CD4-positive, alpha-beta T cell treated with Interferon gamma for 1 hour (primary cell): Measurements from ENCODE around the gene HAAO.
A peak's percentile ranks its signal among the peaks of the same experiment; 100 is the strongest.

ENCODE experiments used
- DNase-seq: peaks from one replicate; pipeline ENCODE4 v3.0.0-alpha.2; 2020

HAAO gene

DNA sequence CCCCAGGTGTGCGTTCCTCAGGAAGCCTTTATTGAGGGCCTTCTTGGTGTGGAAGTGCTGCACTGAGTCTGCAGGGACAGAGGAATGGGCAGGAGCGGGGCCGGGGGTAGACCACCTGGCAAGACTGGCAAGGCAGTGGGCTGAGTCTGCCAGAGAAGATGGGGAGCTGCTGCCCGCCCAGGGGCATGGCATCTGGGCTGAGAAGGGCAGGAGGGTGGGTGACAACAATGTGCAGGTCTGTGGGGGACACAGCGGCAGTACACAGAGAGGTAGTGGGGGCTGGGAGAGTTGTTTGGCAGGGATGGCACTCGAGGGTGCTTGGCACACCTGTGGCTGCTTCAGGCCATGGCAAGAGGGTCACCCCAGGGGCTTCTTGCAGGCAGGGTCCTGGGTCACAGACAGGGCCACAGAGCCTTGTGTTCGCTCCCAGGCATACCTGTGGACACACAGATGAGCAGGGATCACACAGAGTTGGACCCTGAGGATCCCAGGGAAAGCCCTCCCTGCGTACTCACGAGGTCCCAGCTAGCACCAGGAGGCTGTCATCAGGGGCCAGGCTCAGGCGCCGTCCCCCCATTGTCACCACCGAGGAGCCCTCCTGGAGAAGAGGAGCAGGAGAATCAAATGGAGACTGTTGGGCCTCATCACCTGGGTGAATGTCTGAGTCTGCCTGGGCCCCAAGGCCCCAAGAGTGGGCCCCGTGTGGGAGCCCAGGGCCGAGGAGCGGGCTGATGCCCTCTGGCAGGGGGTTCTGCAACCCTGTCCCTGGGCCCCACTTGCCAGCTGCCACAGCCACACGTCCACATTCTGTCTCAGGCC is 25.1 kb downstream of the HAAO start:
- DNase-seq: no peak

DNA sequence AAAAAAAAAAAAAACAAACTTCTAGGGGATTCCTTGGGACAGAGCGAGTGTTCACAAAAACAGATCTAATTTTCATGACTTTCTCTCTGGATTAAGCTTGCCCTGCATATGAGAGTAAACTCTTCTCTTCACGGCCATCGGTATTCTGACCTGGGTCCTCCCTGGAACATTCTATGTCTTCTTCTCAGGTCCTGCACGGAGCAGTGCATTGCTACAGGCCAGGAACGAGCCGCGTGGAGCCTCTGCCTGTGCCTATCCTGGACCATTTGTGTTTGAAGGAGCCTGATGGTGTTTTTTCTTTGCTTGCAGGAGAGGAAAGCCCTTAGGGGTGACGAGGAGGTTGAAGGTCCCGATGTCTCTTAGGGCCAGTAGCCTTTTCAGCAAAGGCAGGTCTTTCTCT is 26.7 kb downstream of the HAAO start:
- no peak for DNase-seq

DNA sequence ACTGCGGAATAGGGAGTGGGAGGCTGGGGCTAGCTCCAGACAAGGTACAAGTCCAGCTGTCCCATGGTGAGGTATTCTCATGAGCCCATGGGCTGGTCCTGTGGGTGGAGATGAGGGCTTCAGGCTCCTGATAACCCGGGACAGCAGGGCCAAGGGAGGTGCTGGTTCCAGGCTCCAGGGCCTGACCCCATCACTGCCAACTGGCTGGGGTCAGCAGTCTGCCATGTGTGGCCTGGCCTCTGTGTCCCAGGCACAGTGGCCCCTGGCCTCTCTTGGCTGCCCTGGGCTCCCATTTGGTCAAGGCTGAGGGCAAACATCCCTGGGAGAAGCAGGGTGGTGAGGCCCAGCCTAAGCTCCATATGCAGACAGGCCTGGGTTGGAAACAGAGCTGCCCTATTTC is 27.5 kb downstream of the HAAO start:
- DNase-seq: no peak

DNA sequence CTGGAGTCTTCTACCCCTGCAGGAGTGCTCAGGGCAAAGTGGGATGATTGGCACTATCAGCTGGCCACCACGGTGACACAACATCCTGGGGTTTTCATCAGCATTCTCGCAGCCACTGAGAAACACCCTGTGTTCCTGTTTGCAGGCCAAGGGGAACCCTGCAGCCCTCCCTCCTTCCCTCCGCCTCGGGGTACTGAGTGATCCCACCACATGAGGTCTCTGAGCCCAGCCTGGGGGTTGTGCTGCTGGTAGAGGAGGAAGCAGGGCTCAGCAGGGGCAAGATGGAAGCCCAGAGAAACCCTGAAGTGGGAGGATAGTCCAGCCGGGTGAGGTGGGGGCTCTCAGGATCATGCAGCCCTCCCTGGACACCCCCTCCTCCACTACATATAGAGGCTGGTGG is 28.3 kb downstream of the HAAO start, which contains the start of gene OXER1:
TSS of gene OXER1 (minus strand) at position 40 of the 400 bp plus-strand sequence. CDS start 73 bp downstream, outside the sequence.
- DNase-seq: peak; percentile 36

DNA sequence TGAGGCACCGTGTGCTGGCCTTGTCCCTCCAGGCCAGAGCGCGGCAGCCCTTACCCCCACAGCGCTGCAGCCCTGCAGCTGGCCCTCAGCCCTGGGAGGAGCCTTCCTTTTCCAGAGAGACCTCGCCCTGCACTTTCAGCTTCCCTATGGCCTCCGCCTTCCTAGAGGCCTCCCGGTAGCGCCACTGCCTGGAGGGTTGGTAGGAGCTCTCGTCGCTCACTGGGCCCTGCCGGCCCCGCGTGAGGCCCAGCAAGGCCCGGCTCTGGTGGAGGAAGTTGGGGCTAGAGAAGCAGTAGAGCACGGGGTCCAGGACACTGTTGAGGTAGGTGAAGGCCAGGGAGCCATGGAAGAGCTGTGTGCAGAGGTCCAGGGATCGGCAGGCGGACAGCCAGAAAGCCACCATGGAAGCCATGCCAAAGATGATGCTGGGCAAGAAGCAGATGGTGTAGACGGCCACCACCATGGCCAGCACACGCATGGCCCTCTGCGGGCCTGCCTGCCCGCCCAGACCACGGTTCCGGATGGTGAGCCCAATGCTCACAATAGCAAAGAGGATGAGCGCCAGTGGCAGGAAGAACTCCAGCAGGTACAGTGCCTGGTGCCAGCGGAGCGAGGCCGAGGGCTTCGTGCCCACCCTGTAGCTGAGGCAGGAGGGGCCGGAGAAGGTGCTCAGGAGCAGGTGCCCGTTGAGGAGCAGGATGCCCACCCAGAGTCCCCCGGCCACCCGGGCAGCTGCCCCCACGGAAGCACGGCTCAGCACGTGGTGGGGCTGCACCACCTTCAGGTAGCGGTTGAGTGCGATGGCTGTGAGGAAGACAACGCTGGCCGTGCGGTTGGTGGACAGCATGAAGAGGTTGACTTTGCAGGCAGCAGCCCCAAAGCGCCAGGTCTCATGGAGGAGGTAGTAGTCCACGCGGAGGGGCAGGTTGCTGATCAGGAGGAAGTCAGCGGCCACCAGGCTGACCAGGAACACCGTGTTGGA is 29.3 kb downstream of the HAAO start:
- no peak for DNase-seq

DNA sequence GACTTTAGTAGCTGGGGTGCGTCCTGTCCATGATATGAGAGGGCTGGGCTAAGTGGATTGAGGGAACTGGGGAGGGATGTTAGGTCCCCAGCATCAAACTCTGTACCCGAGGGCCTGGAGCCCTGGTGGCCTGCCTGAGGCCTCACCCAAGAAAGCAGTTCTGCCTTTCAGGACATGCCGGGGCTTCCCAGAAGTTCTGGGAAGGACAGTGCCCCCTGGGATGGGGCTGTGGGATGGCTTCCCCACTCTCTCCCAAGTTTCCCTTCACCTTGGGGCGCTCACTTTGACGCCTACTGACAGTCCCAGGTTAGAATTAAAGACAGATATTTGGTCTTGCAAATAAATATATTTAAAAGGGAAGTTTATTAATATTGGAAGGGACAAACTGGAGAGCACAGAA is 30.2 kb downstream of the HAAO start:
- DNase-seq: no peak

DNA sequence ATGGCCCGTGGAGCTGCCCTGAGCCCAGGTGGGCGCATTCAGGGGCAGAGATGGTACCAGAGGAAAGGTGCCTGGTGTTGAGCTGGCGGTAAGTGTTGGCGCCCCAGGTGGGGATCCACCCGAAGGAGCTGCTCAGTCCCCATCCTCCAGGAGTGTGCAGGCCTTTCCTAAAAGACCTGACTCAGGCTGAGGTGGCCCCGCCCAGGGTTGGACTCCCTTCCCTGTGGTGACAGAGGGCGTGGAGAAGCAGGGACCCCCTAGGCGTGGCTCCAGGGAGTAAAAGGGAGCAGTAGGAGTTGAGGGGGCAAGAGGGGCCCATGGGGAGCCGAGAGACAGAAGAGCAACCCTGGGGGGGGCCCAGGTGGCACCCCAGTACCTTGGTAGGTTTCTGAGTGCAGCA is 30.8 kb downstream of the HAAO start:
- DNase-seq: no peak

DNA sequence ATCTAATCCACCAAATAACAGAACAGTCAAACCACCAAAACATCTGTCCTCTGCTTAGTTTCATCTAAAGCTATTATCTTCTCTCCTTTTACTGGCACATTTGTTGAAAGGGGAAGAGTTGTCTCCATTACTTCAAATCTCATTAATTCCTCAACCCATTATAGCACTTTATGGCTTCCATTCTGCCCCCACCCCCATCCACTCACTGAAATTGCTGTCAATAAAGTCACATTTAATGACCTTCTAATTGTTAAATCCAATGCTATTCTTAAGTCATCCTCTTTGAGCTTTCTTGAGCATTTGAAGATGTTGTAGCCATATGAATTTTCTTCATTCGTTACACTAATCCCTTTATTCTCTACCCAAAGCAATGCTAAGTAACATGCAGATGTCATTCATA is 33.6 kb downstream of the HAAO start:
- no peak for DNase-seq

DNA sequence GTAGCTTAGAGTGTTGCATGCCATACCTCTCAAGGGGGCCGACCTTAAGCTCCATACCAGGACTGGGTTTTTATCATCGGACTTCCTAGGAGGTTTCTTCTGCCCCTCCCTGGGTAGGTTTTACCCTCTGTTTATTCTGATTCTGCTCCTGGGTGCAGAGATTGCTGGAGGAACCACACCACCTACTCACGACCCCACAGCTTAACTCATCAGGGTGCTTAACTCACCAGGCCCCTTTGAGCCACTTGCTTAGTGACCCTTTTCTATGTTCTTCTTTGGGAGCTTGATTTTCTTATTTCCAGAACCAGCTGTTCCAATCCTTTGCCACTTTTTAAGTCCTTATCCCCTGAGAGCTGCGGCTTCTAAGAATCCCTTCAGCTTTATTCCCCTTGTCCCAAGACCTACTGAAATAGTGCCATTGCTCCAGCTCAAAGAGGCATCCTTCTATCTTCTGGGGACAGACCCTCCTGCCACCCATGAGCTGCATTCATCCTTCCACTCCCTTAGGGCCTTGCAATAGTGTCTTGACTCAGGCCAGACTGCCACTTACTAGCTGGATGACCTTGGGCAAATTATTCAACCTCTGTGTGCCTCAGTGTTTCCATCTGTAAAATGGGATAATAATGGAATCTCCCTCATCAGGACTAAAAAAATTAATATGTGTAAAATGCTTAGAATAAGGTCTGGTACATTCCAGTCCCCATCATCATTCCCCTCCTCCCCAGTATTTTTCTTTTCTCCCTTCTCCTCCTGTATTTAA is 34.2 kb downstream of the HAAO start:
- DNase-seq: no peak

DNA sequence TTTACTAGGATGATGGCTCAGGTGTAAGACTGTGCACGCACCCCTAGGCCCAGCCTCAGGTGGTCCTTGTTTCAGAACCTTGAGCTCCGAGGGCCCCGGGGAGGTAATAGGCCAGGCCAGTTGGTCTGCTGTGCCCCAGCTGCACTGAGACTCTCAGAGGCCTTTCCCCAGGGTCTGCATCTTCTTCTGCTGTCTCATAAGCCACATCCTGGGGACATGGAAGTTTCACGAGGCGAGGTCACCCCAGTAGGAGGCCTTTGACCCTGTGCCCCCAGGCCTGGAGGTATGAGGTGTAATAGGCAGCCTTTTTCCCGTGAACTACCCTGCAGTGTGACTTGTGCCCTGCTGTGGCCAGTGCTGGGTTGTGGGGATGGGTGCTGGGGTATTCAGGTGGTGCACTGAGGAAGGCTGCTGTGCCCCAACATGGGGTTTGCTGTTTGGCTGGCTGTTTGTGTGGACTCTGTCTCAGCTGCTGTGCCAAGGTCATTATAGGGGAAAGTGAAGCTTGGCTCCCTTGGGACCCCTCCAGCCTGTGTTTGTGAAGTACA is 35.3 kb downstream of the HAAO start:
- DNase-seq: no peak

DNA sequence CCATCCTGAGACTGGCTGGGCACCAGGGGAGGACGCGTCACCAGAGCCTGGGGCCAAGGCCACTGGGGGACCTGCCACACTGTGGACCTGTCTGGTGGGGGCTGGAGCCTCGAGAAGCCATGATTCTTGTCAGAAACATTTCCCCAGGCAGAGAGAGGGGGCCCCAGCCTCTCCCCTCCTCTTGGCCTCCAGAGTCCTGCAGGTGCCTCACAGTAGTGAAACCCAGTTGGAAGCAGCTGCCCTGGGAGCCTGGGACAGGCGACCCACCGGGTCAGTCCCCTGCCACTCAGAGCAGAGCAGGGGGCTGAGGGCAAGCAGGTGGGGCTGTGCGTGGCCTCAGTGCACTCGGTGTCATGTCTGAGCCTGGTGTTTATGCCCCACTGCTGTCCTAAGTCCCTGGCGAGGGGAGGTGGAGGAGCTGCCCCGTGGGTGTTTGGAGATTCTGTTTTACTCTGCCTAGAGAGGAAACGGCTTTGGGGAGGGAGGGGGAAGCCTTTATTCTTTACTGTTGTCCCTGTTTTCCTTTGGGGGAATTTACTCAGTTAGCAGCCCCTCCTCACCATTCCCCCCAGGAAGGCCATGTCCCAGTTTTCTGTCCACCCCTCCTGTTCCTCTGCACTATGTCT is 36.1 kb downstream of the HAAO start:
- DNase-seq: no peak

DNA sequence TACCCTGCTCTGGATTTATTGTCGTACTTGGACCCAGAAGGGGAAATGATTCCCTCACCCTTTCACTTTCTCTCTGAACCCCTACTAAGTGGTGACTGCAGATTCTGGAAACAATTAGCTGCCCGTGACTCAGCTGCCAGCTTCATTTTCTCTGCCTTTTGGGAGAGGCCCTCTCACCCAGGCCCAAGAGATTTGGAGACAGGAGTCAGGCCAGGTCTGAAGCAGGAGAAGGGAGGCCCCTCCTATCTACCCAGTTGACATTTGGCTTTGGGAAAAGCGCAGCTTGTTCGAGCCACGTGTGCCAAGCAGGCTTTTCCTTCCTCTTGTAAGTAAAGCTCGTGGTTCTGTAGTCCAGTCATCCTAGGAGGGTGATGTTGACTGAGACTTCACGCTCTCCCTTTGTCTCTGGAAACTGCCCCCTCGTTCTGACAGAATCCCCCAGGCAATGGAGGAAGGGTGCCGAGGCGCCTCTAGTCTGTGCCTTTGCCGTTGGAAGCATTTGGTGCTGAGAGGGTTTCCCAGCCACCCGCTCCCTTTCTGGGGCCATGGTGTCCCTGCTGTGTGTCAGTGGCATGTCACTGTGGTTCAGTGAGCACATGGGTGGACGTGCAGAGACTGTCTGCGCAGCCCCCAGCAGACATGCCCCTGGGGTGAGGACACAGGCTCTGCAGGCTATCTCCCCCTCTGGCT is 37.0 kb downstream of the HAAO start:
- no peak for DNase-seq

DNA sequence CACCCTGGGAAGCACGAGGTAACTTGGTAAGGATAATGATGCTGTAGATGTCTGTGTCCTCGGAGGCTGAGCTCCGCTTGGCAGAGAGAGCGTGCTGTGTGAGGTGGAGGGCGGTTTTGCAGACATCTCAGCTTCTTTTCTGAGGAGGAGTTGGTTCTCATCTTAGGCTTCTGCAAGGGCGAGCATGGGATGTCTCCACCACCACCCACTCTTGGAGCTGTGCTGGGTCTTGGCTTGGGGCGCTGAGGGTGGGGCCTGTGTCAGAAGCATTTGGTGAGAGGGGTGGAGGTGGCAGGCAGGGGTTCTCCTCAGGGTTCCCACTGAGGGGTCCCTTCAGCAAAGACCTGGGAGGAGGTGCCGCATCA is 37.6 kb downstream of the HAAO start:
- DNase-seq: no peak

DNA sequence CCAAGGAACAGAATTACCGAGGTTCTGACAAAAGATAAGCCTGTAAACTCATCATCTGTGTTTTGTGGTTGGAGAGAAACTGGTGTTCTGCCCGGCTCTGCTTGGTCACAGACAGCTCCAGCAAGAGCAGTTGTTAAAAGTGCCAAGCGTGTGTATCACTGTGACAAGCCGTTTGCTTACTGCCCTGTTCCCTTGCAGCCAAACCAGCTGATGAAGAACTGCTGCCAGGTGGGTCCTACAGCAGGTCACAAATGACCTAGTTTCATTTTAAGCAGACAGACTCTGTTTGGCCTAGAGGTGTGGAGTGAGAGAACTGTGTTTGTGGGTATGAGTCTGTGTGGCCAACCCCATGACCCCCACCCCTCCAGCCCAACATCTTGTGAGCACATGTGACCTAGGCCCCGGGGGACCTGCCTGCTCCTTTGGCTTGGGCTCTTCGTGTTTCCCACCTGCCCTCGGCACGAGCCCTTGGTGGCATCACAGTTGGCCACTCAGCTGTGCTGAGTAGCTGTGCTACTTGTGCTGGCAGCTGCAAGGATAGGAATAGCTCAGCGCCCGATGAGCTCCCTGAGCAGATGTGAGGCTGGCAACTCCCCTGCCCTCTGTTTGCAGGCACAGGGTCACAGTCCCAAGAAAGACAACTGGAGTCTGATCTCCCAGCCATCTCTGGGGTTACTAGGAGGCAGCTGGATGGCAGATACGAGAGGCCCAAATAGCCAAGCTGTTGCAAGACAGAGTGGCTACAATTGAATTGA is 38.2 kb downstream of the HAAO start:
- DNase-seq: peak; percentile 42

DNA sequence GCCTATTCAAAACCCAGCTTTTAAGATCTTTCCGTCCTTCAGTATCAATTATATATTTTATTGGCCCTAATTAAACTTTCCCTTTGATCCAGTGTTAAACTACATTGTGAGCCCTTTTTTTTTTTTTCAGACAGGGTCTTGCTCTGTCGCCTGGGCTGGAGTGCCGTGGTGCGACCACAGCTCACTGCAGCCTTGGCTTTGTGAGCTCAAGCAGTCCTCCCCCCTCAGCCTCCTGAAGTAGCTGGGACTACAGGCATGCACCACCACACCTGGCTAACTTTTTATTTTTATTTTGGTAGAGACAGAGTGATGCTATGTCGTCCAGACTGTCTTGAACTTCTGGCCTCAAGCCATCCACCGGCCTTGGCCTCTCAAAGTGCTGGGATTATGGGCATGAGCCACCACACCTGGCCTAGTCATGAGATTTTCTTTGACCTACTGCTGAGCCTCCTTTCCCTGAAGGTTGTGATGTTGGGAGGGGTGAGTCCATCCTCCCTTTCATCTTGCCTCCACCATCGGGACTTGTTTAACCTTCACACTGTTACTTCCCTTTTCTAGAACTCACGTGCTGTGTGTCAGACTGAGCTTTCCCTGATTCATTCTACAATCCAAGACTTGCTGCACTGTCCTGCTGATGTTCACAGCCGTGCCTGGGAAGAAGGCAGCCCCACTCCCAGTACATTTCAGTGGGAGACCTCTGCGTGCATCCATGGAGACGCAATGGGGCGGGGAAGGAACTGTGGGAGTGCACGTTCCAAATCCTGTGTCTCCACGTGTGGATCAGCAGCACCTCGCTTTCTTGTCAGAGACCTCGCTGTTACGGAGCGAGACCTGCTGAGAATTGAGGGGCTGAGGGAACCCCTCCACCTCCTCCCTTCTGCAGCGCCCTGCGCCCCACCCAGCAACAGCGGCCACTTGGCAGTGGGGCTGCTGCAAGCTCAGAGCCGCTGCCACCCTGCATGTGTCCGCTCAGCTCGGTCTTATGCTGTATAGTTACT is 39.3 kb downstream of the HAAO start:
- DNase-seq: no peak

DNA sequence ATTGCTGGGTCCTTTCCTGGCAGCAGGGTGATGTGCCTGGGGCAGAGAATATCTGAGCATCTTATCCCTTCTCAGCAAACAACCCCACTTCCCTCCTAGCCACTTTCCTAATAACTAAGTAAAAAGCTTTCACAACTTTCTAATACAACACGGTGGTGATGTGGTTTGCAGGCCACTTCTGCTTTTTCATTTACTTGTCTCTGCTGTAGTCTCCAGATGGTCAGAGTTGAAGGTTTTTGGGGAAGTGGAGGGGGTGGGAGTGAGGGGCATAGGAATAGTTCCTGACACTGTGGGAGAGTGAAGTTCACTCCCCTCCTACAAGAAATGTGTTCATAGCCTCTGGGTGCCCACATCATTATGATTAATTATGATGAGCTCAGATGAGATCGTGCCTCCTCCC is 40.1 kb downstream of the HAAO start:
- peak; percentile 60 for DNase-seq

DNA sequence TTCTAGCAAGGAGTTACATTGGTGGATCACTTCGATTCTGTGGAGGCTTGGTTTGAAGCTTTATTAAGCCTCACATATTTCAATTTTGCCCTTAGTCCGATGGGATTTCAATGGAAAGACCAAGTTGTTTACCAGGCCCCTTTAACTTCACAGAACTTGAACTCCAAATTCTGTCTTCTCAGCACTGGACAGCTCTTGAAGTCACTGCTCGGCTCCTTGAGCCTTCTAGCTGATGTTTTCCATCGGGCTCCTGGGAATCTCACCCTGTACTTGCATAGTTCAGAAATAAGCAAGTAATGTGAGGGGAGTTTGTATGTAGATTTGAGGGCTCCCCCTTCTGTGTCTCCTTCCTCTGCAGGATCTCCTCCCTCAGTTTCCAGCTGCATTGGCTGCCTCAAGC is 43.5 kb downstream of the HAAO start:
- DNase-seq: no peak

DNA sequence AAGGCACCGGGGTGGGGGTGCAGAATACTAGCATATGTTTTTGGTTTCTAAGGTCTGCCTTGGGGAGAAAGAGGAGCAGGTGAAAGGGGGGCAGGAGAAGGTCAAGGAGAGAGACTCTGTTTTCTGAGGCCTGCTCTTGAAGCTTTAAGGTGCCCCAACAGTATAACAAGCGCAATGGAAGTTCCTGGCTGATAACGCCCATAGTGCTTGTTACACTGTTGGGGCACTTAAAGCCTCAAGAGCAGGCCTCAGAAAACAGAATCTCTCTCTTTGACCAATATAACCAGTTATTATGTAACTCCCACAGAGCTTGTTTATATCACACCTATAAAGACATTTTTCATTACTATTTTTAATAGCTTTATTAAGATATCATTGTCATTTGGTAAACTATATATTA is 45.0 kb downstream of the HAAO start:
- no peak for DNase-seq

DNA sequence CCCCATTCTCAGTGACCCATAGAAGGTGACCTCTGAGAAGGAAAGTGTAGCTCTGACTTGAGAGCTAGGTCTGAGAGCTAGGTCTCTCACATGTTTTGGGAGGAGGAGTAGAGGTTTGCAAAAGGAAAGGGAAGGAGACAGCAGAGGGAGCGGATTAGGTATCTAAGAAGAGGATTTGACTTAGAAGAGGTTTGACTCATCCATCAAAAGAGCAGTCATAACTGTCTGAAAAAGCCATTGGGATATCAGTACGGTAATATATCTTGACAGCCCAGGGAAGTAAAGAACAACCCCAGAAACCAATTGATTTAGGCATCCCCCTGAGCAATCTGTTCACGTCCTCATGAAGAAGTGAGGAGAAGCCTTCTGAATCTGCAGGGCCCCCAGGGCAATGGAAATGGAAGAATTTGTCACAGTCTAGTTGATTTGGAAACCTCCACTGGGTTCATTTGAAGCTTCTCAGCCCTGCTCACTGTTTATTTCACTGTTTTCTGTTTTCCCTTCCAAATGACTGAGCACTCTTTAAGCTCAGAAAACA is 47.8 kb downstream of the HAAO start:
- DNase-seq: no peak

DNA sequence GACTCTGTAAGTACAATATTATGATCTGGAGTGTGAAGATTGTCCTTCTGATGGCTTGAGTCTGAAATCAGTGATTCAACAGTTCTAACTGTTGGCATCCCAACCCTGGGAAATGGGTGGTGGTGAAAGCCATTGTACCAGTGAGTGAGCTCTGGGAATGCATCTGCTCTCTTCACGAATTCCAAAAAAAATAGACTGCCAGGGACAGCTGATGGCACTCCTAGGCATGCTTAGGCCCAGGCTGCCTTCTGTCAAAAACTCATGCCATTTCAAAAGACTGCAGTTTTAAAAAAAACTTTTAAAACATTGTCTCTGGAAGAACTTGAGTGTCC is 48.8 kb downstream of the HAAO start:
- no peak for DNase-seq
